Neutrophil (primary cell): Measurements from ENCODE around the gene SGSM2.

Experiments used
- H3K27ac ChIP-seq: fragments of 200-600 bp; sonication (generic); 2 replicates; pipeline ENCODE4 v1.5.1; 2016; ENCODE audit warnings: mild to moderate bottlenecking, moderate library complexity
- H3K27me3 ChIP-seq: fragments of 200-600 bp; sonication (generic); 2 replicates; pipeline ENCODE4 v1.6.0; 2016; ENCODE audit warnings: mild to moderate bottlenecking
- H3K36me3 ChIP-seq: fragments of 200-600 bp; sonication (generic); 2 replicates; pipeline ENCODE4 v1.5.1; 2017
- H3K4me1 ChIP-seq, 2 experiments: fragments of 200-600 bp in 1 of 2; sonication (generic) in 1 of 2; 1 replicate in 1 of 2; 2 replicates in 1 of 2; pipeline versions ENCODE4 v1.5.1 to v1.6.1; 2013 to 2016; ENCODE audit warnings: low read depth in 1 of 2, low read length in 1 of 2, mild to moderate bottlenecking in 1 of 2, moderate library complexity in 1 of 2; ENCODE audit not compliant: control insufficient read depth in 1 of 2, insufficient read depth in 1 of 2
- H3K4me3 ChIP-seq, 2 experiments: fragments of 200-600 bp in 1 of 2; sonication (generic) in 1 of 2; 1 replicate in 1 of 2; 2 replicates in 1 of 2; pipeline ENCODE4 v1.5.1; 2013 to 2016; ENCODE audit warnings: low read depth in 1 of 2, low read length in 1 of 2, mild to moderate bottlenecking in 1 of 2, moderate library complexity in 1 of 2
- H3K9me3 ChIP-seq: fragments of 200-600 bp; sonication (generic); 2 replicates; pipeline ENCODE4 v1.5.1; 2016
- CTCF ChIP-seq: fragments of 200-600 bp; sonication (generic); IDR thresholded peaks from 2 replicates; pipeline ENCODE4 v1.5.1; 2016; ENCODE audit warnings: antibody characterized with exemption

SGSM2 gene

GRCh38 chr17:2410951-2411350 lies 73.7 kb downstream of the SGSM2 start:
- Histone ChIP-seq H3K9me3 (no peaks in the 10 kb centered on the region), H3K27ac (no peak overlapping the region), H3K36me3 (no peaks in the 10 kb centered on the region), H3K27me3 (no peaks in the 10 kb centered on the region), H3K4me1 (peaks cover under 1 to 3% of the 10 kb centered on the region in 2 experiments), H3K4me3 (no peak overlapping the region)
- TF ChIP-seq CTCF: no peak

GRCh38 chr17:2412561-2413021 lies 75.3 kb downstream of the SGSM2 start:
- Histone ChIP-seq H3K9me3 (no peaks in the 10 kb centered on the region), H3K27me3 (no peaks in the 10 kb centered on the region), H3K27ac (peak overlapping the region; percentile 11), H3K4me1 (peaks cover 3 to 7% of the 10 kb centered on the region in 2 experiments), H3K36me3 (no peaks in the 10 kb centered on the region), H3K4me3 (no peak overlapping the region)
- TF ChIP-seq CTCF: no peak

- Histone ChIP-seq H3K27ac (no peak overlapping the region), H3K36me3 (peaks cover 8% of the 10 kb centered on the region), H3K9me3 (no peaks in the 10 kb centered on the region), H3K27me3 (no peaks in the 10 kb centered on the region), H3K4me3 (no peak overlapping the region), H3K4me1 (peaks cover 3 to 7% of the 10 kb centered on the region in 2 experiments)
- TF ChIP-seq CTCF: no peak
These were observed 77.3 kb downstream of the SGSM2 start for GRCh38 chr17:2414446-2415064.

GRCh38 chr17:2415081-2415480 lies 77.8 kb downstream of the SGSM2 start:
- Histone ChIP-seq H3K4me3 (no peak overlapping the region), H3K27me3 (no peaks in the 10 kb centered on the region), H3K36me3 (peaks cover 13% of the 10 kb centered on the region), H3K27ac (no peak overlapping the region), H3K4me1 (peaks cover 3 to 7% of the 10 kb centered on the region in 2 experiments), H3K9me3 (no peaks in the 10 kb centered on the region)
- TF ChIP-seq CTCF: no peak

GRCh38 chr17:2416010-2416734 lies 78.9 kb downstream of the SGSM2 start:
- Histone ChIP-seq H3K4me3 (no peak overlapping the region), H3K4me1 (peaks cover 3 to 7% of the 10 kb centered on the region in 2 experiments), H3K9me3 (no peaks in the 10 kb centered on the region), H3K27ac (peak overlapping the region; percentile 43), H3K27me3 (no peaks in the 10 kb centered on the region), H3K36me3 (peaks cover 14% of the 10 kb centered on the region)
- peak; percentile 98 for TF ChIP-seq CTCF
